Calu3 (cell line): ENCODE measurements around the gene FMOD. TPM values are rescaled to one million over a fixed set of nuclear protein-coding genes. Genes with fewer than 3 reads are reported as not detected.

Experiments used
- BruUV-seq: library from RNA; stranded (reverse); fragments of 400-500 nt; replicated peaks from 2 replicates; lab custom pipeline; 2021; lab: Mats Ljungman, UMichigan
- CTCF ChIA-PET: fragments of 300-600 bp; sonication (Branson Sonifier 250); formaldehyde crosslinking; loops from one replicate; lab custom pipeline; 2022; ENCODE audit warnings: antibody characterized with exemption; lab: Charles Lee
- DNase-seq: peaks from one replicate; pipeline ENCODE4 v3.0.0; 2022
- H3K27ac Mint-ChIP-seq: one replicate; pipeline ENCODE4 v1.8.0; 2022; ENCODE audit warnings: mixed read lengths; ENCODE audit not compliant: unreplicated experiment
- H3K27me3 Mint-ChIP-seq: one replicate; pipeline ENCODE4 v1.8.0; 2022; ENCODE audit warnings: mixed read lengths; ENCODE audit not compliant: unreplicated experiment
- H3K36me3 Mint-ChIP-seq: one replicate; pipeline ENCODE4 v1.8.0; 2022; ENCODE audit warnings: mild to moderate bottlenecking, moderate library complexity, mixed read lengths; ENCODE audit not compliant: insufficient read depth, unreplicated experiment
- H3K4me1 Mint-ChIP-seq: one replicate; pipeline ENCODE4 v1.8.0; 2022; ENCODE audit warnings: mild to moderate bottlenecking, low read depth, mixed read lengths; ENCODE audit not compliant: unreplicated experiment
- H3K4me3 Mint-ChIP-seq: one replicate; pipeline ENCODE4 v1.8.0; 2022; ENCODE audit warnings: mild to moderate bottlenecking, low read depth, moderate library complexity, mixed read lengths; ENCODE audit not compliant: unreplicated experiment
- H3K9me3 Mint-ChIP-seq: one replicate; pipeline ENCODE4 v1.8.0; 2022; ENCODE audit warnings: low read depth, mixed read lengths; ENCODE audit not compliant: unreplicated experiment
- intact Hi-C: fragments of 100-400 bp; cut with micrococcal nuclease; formaldehyde crosslinking; loops from one replicate; pipeline ENCODE4 v1.10.0; 2022; ENCODE audit not compliant: unreplicated experiment
- total RNA-seq: library from RNA; stranded (reverse); gene quantifications from 2 replicates; pipeline ENCODE4 v1.2.3, GENCODE V29; 2022
- TF ChIP-seq, protein P1 (sequence below): fragments of 200-600 bp; IDR thresholded peaks from one replicate; pipeline ENCODE4 v1.8.0; 2022; ENCODE audit warnings: antibody characterized with exemption; ENCODE audit not compliant: unreplicated experiment

Gene FMOD
- total RNA-seq, 1 experiment from 2014 or later: not detected

GRCh38 chr1:203325418-203326091 lies 25.4 kb downstream of the FMOD start:
- H3K9me3 Mint-ChIP-seq: no peaks in the 10 kb centered on the region
- H3K4me3 Mint-ChIP-seq: no peak overlapping the region
- CTCF ChIA-PET: no interaction called here
- no TSS peak for BruUV-seq
- TF ChIP-seq, protein P1, sequence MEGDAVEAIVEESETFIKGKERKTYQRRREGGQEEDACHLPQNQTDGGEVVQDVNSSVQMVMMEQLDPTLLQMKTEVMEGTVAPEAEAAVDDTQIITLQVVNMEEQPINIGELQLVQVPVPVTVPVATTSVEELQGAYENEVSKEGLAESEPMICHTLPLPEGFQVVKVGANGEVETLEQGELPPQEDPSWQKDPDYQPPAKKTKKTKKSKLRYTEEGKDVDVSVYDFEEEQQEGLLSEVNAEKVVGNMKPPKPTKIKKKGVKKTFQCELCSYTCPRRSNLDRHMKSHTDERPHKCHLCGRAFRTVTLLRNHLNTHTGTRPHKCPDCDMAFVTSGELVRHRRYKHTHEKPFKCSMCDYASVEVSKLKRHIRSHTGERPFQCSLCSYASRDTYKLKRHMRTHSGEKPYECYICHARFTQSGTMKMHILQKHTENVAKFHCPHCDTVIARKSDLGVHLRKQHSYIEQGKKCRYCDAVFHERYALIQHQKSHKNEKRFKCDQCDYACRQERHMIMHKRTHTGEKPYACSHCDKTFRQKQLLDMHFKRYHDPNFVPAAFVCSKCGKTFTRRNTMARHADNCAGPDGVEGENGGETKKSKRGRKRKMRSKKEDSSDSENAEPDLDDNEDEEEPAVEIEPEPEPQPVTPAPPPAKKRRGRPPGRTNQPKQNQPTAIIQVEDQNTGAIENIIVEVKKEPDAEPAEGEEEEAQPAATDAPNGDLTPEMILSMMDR: no peak
- peaks cover 29% of the 10 kb centered on the region for H3K4me1 Mint-ChIP-seq
- H3K27me3 Mint-ChIP-seq: peaks cover 69% of the 10 kb centered on the region
- no peak for DNase-seq
- peaks cover 10% of the 10 kb centered on the region for H3K36me3 Mint-ChIP-seq
- intact Hi-C loops: no loop called here
- H3K27ac Mint-ChIP-seq: no peak overlapping the region

DNA sequence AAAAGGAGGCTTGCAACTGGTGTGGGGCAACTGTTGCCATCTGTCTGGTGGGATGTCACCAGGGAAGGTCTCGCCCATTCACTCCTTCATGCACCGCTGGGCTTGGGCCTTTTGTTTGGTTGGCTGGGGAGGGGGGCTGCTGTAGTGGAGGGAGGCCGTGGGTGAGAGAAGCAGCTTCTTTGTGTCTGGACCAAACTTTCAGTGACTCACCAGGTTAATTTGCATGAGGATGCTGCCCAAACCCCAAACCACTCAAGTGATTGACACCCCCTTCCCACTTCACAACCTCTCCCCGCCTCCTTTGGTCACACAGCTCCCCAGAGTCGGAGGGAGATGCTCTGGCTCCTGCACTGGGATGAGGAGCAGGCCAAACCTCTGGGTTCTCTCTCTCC lies 25.9 kb downstream of the FMOD start:
- H3K9me3 Mint-ChIP-seq: no peaks in the 10 kb centered on the region

DNA sequence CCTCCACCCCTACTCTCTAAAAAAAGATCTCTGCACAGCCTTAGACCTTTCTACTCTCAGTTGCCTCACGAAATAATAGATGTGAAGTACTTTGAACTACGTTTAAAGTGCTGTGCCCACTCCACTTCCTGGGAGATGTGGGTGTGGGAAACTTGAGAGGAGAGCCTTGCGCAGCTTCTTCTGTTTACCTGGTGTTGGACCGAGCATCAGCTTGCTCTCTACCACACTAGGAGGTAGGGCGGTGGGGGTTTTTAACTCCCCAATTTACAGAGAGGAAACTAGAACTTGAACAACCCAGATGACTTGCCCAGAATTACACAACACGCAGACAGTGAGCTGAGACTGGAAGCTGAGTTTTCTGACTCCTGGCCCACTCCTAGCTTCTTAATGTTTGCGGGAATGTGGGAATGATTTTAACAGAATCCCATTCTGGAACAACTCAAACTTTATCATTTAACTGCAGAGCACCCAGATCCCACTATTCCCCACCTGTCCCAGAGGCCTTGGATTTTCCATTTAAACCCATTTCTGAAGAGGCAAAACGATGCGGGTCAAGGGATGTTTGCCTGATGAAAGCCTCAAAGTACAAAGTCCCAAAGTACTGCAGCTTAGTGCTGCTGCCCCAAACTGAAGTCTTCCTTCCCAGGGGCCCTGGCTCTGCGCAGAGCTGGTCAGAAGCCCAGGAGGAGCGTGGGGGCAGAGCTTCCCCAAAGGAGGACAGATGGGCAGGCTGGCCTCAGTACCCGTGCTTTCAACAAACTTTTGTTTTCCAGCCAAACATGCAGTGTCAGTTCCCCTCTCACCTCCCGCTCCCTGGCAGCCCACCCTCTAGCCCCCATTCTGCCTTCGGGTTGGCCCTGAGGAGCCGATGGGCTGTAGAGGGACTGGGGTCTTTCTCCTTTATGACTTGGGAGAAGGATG lies 26.6 kb downstream of the FMOD start:
- no peak overlapping the region for H3K4me3 Mint-ChIP-seq
- no peaks in the 10 kb centered on the region for H3K9me3 Mint-ChIP-seq
- H3K4me1 Mint-ChIP-seq: peaks cover 32% of the 10 kb centered on the region
- peaks cover 10% of the 10 kb centered on the region for H3K36me3 Mint-ChIP-seq
- BruUV-seq: no TSS peak
- peaks cover 80% of the 10 kb centered on the region for H3K27me3 Mint-ChIP-seq
- no peak for DNase-seq
- intact Hi-C loops: loop anchor here (5.0 kb wide), 1 partner anchor 912 kb away; no protein-coding TSS in a partner anchor
- TF ChIP-seq, protein P1: no peak
- H3K27ac Mint-ChIP-seq: no peak overlapping the region
- CTCF ChIA-PET: interaction anchor here (0.6 to 0.7 kb wide), 2 partner anchors 19 to 198 kb away, joined by 3 to 4 read pairs; no protein-coding TSS in a partner anchor

More for the DNA sequence above, 25.9 kb downstream of the FMOD start:
- H3K27ac Mint-ChIP-seq: no peak overlapping the region
- intact Hi-C loops: no loop called here
- no TSS peak for BruUV-seq
- TF ChIP-seq, protein P1: no peak
- H3K4me3 Mint-ChIP-seq: no peak overlapping the region
- peaks cover 75% of the 10 kb centered on the region for H3K27me3 Mint-ChIP-seq
- H3K36me3 Mint-ChIP-seq: peaks cover 10% of the 10 kb centered on the region
- DNase-seq: no peak
- CTCF ChIA-PET: no interaction called here
- peaks cover 32% of the 10 kb centered on the region for H3K4me1 Mint-ChIP-seq

DNA sequence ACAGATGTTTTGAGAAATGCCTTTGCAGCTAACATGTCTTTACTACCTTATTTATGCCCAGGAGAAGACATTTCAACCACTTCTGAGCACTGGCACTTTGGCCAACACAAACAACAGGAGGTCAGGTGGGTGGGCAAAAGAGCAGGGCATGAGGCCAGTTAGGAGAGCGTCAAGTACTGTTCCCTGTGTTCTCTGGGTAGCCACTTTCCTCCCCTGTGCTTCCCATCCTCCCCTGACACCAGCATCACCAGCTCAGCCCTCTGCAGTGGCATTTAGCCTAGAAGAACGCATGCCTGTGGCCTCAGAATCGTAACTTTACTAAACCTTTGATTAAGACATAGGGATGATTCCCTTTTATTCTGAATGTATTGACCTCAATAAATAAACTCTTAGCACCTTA lies 27.3 kb downstream of the FMOD start:
- peaks cover 80% of the 10 kb centered on the region for H3K27me3 Mint-ChIP-seq
- intact Hi-C loops: loop anchor here (5.0 kb wide), 1 partner anchor 911 kb away; no protein-coding TSS in a partner anchor
- no peak overlapping the region for H3K27ac Mint-ChIP-seq
- H3K9me3 Mint-ChIP-seq: no peaks in the 10 kb centered on the region
- no TSS peak for BruUV-seq
- DNase-seq: no peak
- CTCF ChIA-PET: interaction anchor here (0.6 to 0.7 kb wide), 2 partner anchors 19 to 197 kb away, joined by 3 to 4 read pairs; no protein-coding TSS in a partner anchor
- H3K4me1 Mint-ChIP-seq: peaks cover 25% of the 10 kb centered on the region
- peaks cover 10% of the 10 kb centered on the region for H3K36me3 Mint-ChIP-seq
- H3K4me3 Mint-ChIP-seq: no peak overlapping the region
- TF ChIP-seq, protein P1: no peak
